CD4-positive, alpha-beta T cell treated with Interleukin-17A for 1 hour (primary cell): ENCODE measurements around the gene TMCO4.
A peak's percentile ranks its signal among the peaks of the same experiment; 100 is the strongest.
"Not testable (repeated sequence)": the region's sequence is repeated elsewhere in the genome, so short reads cannot be mapped to it uniquely, and the experiment has no call there.

Source experiments
- DNase-seq: peaks from one replicate; pipeline ENCODE4 v3.0.0-alpha.2; 2020

TMCO4 gene

DNA sequence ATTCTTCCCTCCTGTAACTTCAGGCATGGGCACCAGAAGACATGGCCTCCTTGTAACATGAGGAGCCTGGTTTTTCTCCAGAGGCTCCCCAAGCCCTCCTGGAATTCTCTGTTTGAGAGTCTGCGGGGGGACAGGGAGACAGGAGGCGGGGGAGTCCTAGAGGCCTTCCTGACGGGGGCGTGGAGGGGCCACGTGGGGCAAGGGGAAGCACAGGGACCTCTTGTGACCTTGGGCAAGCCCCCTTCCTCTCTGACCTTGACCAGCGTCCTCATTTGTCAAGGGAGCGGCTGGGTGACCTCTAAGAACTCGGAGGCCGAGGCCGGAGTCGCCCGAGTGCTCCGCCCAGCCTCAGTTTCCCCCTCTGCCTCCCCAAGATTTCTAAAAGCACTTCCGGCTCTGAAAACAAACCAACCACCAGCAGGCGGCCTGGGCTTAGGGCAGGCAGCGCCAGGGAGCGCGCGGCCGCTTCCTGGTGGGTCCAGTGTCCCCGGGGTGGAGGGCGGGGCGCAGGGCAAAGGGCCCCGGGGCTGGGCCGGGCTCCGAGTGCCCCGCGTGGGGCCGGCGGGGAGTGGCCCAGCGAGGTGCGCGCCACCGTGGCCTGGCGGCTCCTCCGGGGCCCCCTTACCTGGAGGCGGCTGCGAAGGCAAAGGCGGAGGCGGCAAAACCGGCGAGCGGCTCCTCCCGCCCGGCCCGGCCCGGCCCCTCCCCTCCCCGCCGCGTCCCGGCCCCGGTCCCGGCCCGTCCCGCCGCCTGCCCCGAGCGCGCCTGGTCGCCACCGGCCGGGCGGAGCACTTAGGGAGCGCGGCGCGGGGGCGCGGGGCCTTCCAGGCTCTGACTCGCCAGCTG, at the start of gene TMCO4:
TMCO4 (minus strand) TSS at position 687 of the 846 bp plus-strand sequence. CDS start 19,158 bp downstream, outside the sequence.
- DNase-seq: peak; percentile 54

GRCh38 chr1:19849307-19849706, 49.6 kb upstream of the TMCO4 start:
- DNase-seq: not testable (repeated sequence)

GRCh38 chr1:19847334-19847733, 47.6 kb upstream of the TMCO4 start:
- not testable (repeated sequence) for DNase-seq

DNA sequence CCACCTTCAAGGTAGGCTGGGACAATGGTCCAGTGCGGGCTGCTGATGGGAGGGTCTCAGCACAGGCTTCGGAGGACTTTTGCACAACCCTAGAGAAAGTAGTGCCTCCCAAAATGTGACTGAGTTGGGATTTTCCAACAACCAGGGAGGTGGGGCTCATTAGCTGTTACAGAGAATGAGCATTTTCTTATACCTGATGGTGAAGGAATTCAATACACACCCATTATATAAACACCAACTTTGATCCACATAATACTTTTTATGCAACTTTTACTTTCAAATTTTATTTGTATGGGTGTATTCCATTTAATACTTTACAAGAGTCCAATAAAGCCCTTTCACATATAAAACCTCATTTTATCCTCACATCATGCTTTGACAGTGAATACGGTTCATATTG, 46.6 kb upstream of the TMCO4 start:
- no peak for DNase-seq

DNA sequence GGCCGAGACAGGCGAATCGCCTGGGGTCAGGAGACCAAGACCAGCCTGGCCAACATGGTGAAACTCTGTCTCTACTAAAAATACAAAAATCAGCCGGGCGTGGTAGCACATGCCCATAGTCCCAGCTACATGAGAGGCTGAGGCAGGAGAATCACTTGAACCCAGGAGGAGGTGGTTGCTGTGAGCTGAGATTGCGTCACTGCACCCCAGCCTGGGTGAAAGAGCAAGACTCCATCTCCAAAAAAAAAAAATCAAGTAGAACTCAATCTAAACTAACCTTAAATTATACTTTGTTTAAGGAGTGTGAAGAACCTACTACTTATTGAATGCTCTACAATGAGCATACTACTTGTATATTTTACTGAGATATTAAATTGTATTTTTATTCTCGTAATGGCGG, 45.8 kb upstream of the TMCO4 start:
- DNase-seq: no peak

GRCh38 chr1:19844731-19845495, 45.2 kb upstream of the TMCO4 start:
- no peak for DNase-seq

- no peak for DNase-seq
Measured at GRCh38 chr1:19840228-19840627, 40.5 kb upstream of the TMCO4 start.

DNA sequence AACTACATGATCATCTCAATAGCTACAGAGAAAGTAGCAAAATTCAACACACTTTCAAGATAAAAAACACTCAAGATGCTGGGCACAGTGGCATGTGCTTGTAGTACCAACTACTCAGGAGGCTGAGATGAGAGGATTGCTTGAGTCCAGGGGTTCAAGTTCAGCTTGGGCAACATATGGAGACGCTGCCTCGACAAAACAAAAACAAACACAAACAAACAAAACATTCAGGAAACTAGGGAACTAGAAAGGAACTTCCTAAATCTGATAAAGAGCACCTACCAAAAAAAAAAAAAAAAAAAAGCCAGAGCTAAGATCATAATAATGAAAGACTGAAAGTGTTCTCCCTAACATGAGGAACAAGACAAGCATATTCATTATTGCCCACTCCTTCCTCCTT, 38.1 kb upstream of the TMCO4 start:
- no peak for DNase-seq

DNA sequence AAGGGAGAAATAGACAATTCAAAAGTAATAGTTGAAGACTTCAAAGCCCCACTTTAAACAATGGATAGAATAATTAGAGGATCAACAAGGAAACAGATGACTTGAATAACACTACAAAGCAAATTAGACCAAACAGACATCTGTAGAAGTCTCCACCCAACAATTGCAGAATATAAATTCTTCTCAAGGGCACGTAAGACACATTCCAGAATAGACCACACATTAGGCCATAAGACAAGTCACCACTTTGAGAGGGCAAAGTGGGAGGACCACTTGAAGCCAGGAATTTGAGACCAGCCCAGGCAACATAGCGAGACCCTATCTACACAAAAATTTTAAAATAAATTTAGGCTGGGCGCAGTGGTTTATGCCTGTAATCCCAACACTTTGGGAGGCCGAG, 35.9 kb upstream of the TMCO4 start:
- DNase-seq: no peak

DNA sequence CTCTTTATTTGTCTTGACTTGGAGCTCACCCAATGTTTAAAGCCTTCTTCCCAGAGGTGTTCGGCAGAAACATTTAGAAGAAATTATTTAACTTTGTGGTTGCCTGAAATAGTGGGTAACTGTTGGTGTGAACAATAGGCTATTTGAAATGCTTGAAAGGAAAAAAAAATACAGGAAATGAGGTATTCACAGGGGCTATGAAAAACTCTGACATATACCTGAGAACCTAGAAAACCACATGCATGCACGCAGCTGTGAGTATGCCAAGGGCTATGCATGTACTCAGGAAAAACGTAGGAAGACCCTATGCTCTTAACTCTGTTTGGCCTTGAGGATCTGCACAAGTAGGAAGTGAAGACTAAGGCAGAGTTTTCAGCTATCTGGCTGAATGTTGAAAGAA, 31.7 kb upstream of the TMCO4 start:
- no peak for DNase-seq

- DNase-seq: no peak
Measured at GRCh38 chr1:19828546-19828945, 28.8 kb upstream of the TMCO4 start.

DNA sequence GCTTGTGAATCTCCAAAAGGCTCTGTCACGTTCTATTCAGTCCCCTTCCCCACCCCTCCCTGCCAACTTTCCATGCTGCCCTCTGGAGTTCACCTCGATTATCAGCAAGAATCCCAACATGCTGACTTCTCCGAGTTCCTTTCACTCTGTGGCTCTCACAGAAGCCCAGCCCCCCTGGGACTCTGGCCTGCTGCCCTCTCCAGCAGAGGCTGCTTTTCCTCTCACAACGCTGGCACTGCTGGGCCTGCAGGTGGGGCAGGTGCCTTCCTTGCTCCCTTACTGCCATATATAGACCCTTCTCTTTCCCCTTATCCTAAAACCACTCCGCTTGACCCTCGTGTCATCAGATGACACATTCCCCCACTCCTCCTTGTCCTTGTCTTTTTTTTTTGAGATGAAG, 25.6 kb upstream of the TMCO4 start:
- no peak for DNase-seq

DNA sequence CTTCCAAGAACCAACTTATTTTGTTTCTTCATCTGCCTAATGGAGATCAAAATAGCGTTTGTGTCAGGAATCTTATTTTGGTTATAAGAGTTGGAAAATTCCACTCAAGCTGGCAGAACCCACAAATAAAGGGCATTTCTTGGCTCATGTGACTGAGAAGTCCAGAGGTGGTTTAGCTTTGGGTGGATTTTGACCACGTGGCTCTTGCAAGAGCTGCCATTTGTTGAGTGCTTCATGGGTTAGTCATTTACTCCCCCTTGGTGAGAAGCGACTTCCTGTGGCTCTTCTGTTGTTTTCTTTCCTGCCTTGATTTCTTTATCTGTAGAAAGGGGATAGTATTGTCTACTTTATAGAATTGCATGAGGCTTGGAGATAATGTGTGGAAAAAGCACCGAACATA, 24.8 kb upstream of the TMCO4 start:
- no peak for DNase-seq

GRCh38 chr1:19824036-19824435, 24.3 kb upstream of the TMCO4 start:
- no peak for DNase-seq

DNA sequence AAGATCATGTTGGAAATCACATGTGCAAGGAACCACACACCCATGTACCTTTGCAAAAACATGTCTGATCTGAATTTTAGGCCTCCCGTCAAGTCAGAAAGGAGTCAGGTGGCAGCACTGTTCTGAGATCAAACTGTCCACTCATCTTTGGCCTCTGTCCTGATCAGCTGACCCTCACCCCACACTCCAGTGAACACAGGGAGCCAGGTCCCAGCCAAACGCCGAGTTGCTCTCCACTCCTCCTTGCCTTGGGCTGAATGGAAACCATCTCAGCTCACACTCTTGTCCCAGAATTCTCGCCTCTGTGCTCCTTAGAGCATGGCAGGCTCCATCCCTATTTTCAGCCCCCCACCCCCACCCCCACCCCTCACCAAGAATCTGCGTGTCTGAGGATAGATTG, 20.0 kb upstream of the TMCO4 start:
- no peak for DNase-seq

- DNase-seq: no peak
Measured at GRCh38 chr1:19818324-19818723, 18.6 kb upstream of the TMCO4 start.

DNA sequence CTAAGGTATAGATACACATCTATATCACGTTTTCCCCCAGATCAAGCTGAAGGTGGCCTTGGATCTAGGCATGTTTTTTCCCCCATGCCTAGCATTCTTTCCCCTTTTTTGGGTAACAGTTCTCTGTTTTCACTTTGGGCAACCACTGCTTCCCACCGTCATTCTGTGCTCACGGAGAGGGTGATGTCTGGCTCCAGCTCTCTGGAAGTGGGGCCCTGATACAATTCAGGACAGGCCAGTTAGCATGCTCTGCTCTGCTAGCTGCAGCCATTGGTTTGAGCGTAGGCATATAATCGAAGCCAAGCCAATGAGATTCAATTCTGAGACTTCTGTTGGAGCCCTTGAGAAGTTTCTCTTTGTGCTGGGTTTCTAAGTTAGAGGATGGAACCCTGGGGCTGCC, 17.4 kb upstream of the TMCO4 start:
- DNase-seq: no peak

- not testable (repeated sequence) for DNase-seq
Measured at GRCh38 chr1:19816737-19817086, 17.0 kb upstream of the TMCO4 start.

GRCh38 chr1:19815801-19816736, 16.4 kb upstream of the TMCO4 start:
- DNase-seq: no peak

- no peak for DNase-seq
Measured at GRCh38 chr1:19814681-19815503, 15.2 kb upstream of the TMCO4 start, which contains the start of gene RNF186. TSS of gene RNF186 (minus strand) at chr1:19815283. CDS start at chr1:19815101, 182 bp downstream.

- no peak for DNase-seq
Measured at GRCh38 chr1:19814244-19814661, 14.5 kb upstream of the TMCO4 start.

DNA sequence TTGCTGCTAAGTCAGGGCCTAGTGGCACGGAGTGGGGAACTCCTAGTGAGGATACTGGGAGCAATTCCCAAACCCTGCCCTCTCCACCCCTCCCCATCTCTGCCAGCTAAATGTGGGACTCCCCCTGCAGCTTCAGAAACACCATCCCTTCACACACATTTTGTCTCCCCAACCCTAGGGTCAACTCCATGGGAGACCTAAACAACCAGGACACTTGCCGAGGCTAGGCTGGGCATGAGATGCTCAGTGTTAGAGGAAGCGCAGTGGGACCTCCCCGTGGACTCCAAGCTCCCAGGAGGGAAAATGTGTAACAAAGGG, 13.9 kb upstream of the TMCO4 start:
- no peak for DNase-seq
